NK-92 treated with Interleukin-12 subunit alpha and Interleukin-12 subunit beta, amount 100 ng/mL, for 24 hours (cell line): ENCODE data around the gene CPE.
"Not testable (repeated sequence)": the region's sequence is repeated elsewhere in the genome, so short reads cannot be mapped to it uniquely, and the experiment has no call there.

Source experiments
- DNase-seq: peaks from one replicate; lab custom pipeline; 2025; lab: John Stamatoyannopoulos, UW

The CPE gene

DNA sequence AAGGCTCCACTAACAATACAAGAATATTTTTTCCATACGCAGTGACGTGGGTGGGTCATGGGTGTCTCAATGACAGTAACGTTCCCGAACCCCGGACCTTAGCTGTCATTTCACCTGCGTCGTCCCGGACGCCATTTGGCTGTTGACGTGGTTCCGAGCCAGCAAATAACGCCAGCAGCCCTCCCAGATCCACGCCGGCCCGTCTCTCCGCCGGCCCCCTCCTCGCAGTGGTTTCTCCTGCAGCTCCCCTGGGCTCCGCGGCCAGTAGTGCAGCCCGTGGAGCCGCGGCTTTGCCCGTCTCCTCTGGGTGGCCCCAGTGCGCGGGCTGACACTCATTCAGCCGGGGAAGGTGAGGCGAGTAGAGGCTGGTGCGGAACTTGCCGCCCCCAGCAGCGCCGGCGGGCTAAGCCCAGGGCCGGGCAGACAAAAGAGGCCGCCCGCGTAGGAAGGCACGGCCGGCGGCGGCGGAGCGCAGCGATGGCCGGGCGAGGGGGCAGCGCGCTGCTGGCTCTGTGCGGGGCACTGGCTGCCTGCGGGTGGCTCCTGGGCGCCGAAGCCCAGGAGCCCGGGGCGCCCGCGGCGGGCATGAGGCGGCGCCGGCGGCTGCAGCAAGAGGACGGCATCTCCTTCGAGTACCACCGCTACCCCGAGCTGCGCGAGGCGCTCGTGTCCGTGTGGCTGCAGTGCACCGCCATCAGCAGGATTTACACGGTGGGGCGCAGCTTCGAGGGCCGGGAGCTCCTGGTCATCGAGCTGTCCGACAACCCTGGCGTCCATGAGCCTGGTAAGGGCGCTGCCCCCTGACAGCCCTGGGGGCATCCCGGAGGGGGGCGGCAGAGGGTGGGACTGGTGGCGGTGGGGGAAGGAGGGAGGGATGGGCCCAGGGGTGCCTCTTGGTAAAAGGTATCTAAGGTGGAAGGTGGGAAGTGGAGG is at the start of gene CPE:
CPE (plus strand) TSS at position 264 of the 933 bp plus-strand sequence; CDS start at position 478, 214 bp downstream.
- DNase-seq = no peak

GRCh38 chr4:165330071-165330470 is 48.7 kb upstream of the CPE start:
- DNase-seq = no peak

GRCh38 chr4:165330666-165331065 is 48.1 kb upstream of the CPE start:
- DNase-seq = no peak

GRCh38 chr4:165331359-165331758 is 47.4 kb upstream of the CPE start:
- DNase-seq = no peak

- DNase-seq = no peak
Measured at GRCh38 chr4:165331823-165332222, 47.0 kb upstream of the CPE start.

DNA sequence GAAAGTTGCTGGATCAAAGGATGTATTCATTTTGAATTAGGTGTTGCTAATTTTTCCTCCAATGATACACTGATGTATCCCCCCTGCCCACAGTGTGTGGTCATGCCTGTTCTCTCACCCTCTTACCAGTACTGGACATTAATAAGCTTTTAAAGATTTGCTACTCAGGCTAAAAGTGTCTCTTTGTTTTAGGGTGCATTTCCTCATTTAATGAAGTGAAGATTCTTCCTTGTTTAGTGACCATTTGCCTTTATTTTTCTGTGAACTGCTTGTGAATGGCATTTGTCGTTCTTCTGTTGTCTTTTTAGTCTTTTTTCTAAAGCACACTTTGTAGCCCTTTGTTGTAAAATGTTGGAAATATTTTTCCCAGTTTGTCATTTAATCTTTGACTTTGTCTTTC is 46.3 kb upstream of the CPE start:
- no peak for DNase-seq

GRCh38 chr4:165335163-165335703 is 43.6 kb upstream of the CPE start:
- no peak for DNase-seq

DNA sequence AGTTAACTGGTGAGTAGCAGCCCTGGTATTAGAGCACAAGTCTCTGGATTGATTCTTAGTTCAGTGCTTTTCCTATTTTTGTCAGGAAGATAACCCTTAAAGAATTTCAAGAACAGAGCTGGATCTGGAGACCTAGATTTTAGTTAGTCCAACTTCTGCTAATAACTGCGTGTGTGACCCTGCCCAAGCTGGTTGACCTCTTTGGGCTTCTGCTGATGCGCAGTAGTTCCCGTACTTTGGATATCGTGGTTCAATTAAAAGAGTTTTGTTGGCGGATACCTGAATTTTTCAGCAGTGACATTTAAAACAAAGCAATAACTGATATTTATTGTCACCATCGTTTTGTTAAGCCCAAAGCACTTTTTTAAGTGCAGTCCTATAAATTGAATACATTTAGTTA is 42.1 kb upstream of the CPE start:
- DNase-seq = no peak

DNA sequence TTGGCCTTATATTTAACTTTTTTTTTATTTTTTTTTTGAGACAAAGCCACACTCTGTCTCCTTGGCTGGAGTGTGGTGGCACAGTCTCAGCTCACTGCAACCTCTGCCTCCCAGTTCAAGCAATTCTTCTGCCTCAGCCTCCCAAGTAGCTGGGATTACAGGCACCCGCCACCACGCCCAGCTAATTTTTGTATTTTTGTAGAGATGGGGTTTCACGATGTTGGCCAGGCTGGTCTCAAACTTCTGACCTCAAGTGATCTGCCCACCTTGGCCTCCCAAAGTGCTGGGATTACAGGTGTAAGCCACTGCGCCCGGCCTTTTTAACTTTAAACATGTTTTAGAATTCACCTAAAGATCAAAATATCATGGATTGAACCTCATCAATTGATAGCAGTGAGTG is 36.5 kb upstream of the CPE start:
- not testable (repeated sequence) for DNase-seq

DNA sequence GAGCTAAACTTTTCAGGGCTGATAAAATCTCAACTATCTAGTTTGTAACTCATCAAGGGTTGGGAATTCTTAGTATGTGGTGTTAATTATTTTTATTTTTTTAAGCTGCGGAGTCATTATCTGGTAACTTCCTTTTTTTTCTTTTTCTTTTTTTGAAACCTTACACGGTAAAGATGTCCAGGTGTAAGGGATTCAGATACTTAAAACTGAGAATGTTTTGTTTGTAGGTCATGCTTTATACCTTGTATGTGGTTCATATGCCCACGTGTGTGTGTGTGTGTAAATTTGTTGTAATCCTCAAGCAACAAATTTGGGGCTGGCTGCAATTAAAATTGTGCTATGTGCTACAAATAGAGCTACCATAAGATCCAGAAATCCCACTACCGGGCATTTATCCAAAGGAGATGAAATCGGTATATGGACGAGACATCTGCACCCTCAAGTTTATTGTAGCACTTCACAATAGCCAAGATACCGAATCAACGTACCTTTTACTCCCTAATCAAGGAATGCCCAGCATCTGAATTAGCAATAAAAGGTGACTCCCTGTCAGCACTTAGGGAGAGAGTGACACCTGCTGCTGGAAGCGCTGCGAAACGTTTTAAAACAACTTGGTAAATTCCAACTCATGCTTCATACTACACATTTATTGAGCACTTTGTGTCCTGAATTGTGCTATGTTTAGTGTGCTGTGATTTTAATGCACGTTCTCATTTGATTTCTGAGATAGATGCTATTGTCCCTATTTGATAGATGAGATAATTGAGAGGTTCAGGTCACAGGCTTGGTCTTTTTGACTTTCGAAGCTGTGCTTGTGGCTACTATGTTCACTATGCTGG is 35.2 kb upstream of the CPE start:
- no peak for DNase-seq

- DNase-seq = no peak
Measured at GRCh38 chr4:165345666-165346417, 33.0 kb upstream of the CPE start.

GRCh38 chr4:165347647-165348569 is 30.9 kb upstream of the CPE start:
- DNase-seq = no peak

- no peak for DNase-seq
Measured at GRCh38 chr4:165351359-165352130, 27.3 kb upstream of the CPE start.

GRCh38 chr4:165355900-165356300 is 22.9 kb upstream of the CPE start:
- no peak for DNase-seq

GRCh38 chr4:165359506-165359905 is 19.3 kb upstream of the CPE start:
- no peak for DNase-seq

- no peak for DNase-seq
Measured at GRCh38 chr4:165360041-165360695, 18.6 kb upstream of the CPE start.

DNA sequence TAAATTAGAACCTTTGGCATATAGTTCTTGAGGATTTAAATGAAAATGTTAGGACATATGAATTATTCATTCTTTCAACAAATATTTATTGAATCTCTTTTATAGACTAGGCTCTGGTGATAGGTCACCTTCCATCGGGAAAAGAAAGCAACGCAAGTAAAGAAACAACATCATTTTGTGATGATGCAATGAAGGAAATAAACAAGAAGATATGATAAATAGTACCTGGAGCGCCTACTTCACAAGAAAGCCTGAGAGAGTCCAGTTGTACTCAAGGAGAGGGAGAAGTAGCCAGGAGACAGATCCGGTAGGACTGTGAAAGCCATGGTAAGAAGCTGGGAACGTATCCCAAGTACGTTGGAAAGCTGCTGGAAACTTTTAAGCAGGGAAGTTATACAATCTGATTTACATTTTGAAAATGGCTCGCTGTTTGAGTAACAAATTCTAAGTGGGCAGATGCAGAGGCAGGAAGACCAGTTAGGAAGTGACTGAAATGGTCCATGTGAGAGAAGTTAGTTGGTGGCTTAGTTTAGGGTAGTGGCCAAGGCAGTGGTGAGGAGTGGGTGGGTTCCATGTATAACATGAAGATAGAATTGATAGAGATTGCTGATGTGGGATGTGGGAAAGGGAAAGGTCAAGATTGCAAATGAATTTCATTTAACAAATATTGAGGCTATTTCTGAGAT is 17.7 kb upstream of the CPE start:
- no peak for DNase-seq

GRCh38 chr4:165361810-165362209 is 17.0 kb upstream of the CPE start:
- DNase-seq = no peak
